T-cell (primary cell): ENCODE data around the gene EFCAB6. TPM values are rescaled to one million over a fixed set of nuclear protein-coding genes. Genes with fewer than 3 reads are reported as not detected.

Source experiments
- ATAC-seq, 4 experiments: fragments of 200-7000 bp in 3 of 4; fragments of 150-1000 bp in 1 of 4; cut with Tn5 transposase; replicated peaks in 1 of 4; 1 replicate in 3 of 4; 2 replicates in 1 of 4; pipeline ENCODE4 v1.10.0; 2021; ENCODE audit warnings: moderate library complexity in 3 of 4, mild to moderate bottlenecking in 2 of 4, moderate number of reproducible peaks in 1 of 4
- CTCF ChIA-PET, 2 donors: fragments of 300-600 bp; sonication (Branson Sonifier 250); formaldehyde crosslinking; loops; one replicate each; lab custom pipeline; 2022; ENCODE audit warnings: antibody characterized with exemption in 2 of 2; lab: Charles Lee
- POLR2A ChIA-PET, 2 donors: fragments of 300-600 bp; sonication (Branson Sonifier 250); formaldehyde crosslinking; loops; one replicate each; lab custom pipeline; 2022; ENCODE audit warnings: antibody characterized with exemption in 2 of 2; lab: Charles Lee
- DNase-seq, 35 experiments: peaks; one replicate each; pipeline versions ENCODE4 v3.0.0 to v3.0.0-alpha.2; 2013 to 2023
- H3K27ac ChIP-seq: one replicate; pipeline ENCODE4 v1.5.1; 2013; ENCODE audit warnings: low read length
- H3K27me3 ChIP-seq, 2 experiments: replicated peaks in 1 of 2; 1 replicate in 1 of 2; 2 replicates in 1 of 2; pipeline versions ENCODE4 v1.6.1 to v1.7.0; 2013; ENCODE audit warnings: low read length in 1 of 2, mixed read lengths in 1 of 2; ENCODE audit not compliant: control insufficient read depth in 2 of 2, insufficient read depth in 2 of 2; ENCODE audit errors: extremely low read depth in 1 of 2
- H3K36me3 ChIP-seq, 2 donors: 1 replicate in 1 of 2; 2 replicates in 1 of 2; pipeline versions ENCODE4 v1.6.1 to v1.7.0; 2013; ENCODE audit warnings: low read length in 1 of 2; ENCODE audit not compliant: control insufficient read depth in 2 of 2, insufficient read depth in 1 of 2; ENCODE audit errors: extremely low read depth in 1 of 2
- H3K4me1 ChIP-seq, 2 experiments: 1 replicate in 1 of 2; 2 replicates in 1 of 2; pipeline versions ENCODE4 v1.6.1 to v1.7.0; 2013; ENCODE audit warnings: low read length in 2 of 2, mixed read lengths in 1 of 2; ENCODE audit not compliant: insufficient read depth in 2 of 2, control insufficient read depth in 1 of 2; ENCODE audit errors: extremely low read depth in 1 of 2
- H3K4me3 ChIP-seq, 2 donors: 1 replicate in 1 of 2; 2 replicates in 1 of 2; pipeline versions ENCODE4 v1.5.1 to v1.7.0; 2013; ENCODE audit warnings: mild to moderate bottlenecking in 2 of 2, low read length in 1 of 2, moderate library complexity in 1 of 2; ENCODE audit not compliant: control insufficient read depth in 1 of 2; ENCODE audit errors: extremely low read depth in 1 of 2
- H3K9me3 ChIP-seq: 2 replicates; pipeline ENCODE4 v1.7.0; 2013
- H3K27ac Mint-ChIP-seq, 2 donors: one replicate each; pipeline ENCODE4 v1.8.0; 2020 to 2021; ENCODE audit warnings: mild to moderate bottlenecking in 2 of 2, mixed read lengths in 2 of 2
- H3K27me3 Mint-ChIP-seq, 2 donors: one replicate each; pipeline ENCODE4 v1.8.0; 2021 to 2022; ENCODE audit warnings: mixed read lengths in 2 of 2
- H3K36me3 Mint-ChIP-seq: one replicate; pipeline ENCODE4 v1.8.0; 2021; ENCODE audit warnings: mixed read lengths
- H3K4me1 Mint-ChIP-seq, 3 donors: one replicate each; pipeline ENCODE4 v1.8.0; 2020 to 2022; ENCODE audit warnings: mixed read lengths in 3 of 3, mild to moderate bottlenecking in 1 of 3
- H3K4me3 Mint-ChIP-seq, 3 donors: one replicate each; pipeline ENCODE4 v1.8.0; 2020 to 2022; ENCODE audit warnings: mild to moderate bottlenecking in 3 of 3, mixed read lengths in 3 of 3, moderate library complexity in 3 of 3
- H3K9me3 Mint-ChIP-seq, 3 donors: one replicate each; pipeline ENCODE4 v1.8.0; 2020 to 2022; ENCODE audit warnings: mixed read lengths in 3 of 3
- WGBS: methylation state at CpG from one replicate; pipeline ENCODE4 v1.1.5; 2013; ENCODE audit warnings: missing lambda C conversion rate; ENCODE audit not compliant: insufficient coverage; 5-methylcytosine and 5-hydroxymethylcytosine counted together
- total RNA-seq, 35 experiments: library from RNA in 6 of 35; stranded (reverse) in 6 of 35; fragments of 120-200 nt in 1 of 35; gene quantifications; one replicate each; pipeline versions ENCODE4 v1.2.1 to v1.2.4 and lab custom pipeline; 2013 to 2026

The EFCAB6 gene
- total RNA-seq, 5 donors from 2014 or later (not counting 1 experiment from before 2014, with no cell fraction given), result 0.26 to 0.89 (median 0.53) TPM

GRCh38 chr22:43637275-43638260 is 174.5 kb downstream of the EFCAB6 start:
- H3K27me3 ChIP-seq, result peaks cover 0 to 12% of the 10 kb centered on the region in 2 experiments
- CTCF ChIA-PET, result no interaction called here
- no peak overlapping the region for H3K4me3 Mint-ChIP-seq
- WGBS, result 87% methylated on average over 13 of the region's 28 CpGs
- DNase-seq (no peak), ATAC-seq (no peak)
- H3K9me3 Mint-ChIP-seq, result peaks cover 9 to 12% (median 11%) of the 10 kb centered on the region in 3 donors
- no peaks in the 10 kb centered on the region for H3K9me3 ChIP-seq
- H3K27ac ChIP-seq, result no peak overlapping the region
- H3K4me1 ChIP-seq, result no peaks in the 10 kb centered on the region
- no peaks in the 10 kb centered on the region for H3K36me3 ChIP-seq
- H3K27me3 Mint-ChIP-seq, result peaks cover 12 to 21% of the 10 kb centered on the region in 2 donors
- H3K4me1 Mint-ChIP-seq, result no peaks in the 10 kb centered on the region
- H3K36me3 Mint-ChIP-seq, result no peaks in the 10 kb centered on the region
- POLR2A ChIA-PET, result no interaction called here
- no peak overlapping the region for H3K27ac Mint-ChIP-seq
- H3K4me3 ChIP-seq, result no peak overlapping the region

- H3K36me3 ChIP-seq, result no peaks in the 10 kb centered on the region
- no peaks in the 10 kb centered on the region for H3K36me3 Mint-ChIP-seq
- H3K4me1 ChIP-seq, result no peaks in the 10 kb centered on the region
- ATAC-seq (no peak), DNase-seq (no peak)
- no peak overlapping the region for H3K4me3 Mint-ChIP-seq
- 80% methylated on average over 7 of the region's 13 CpGs for WGBS
- H3K27ac Mint-ChIP-seq, result no peak overlapping the region
- H3K27ac ChIP-seq, result no peak overlapping the region
- H3K9me3 Mint-ChIP-seq, result peaks cover 9 to 12% (median 11%) of the 10 kb centered on the region in 3 donors
- POLR2A ChIA-PET, result no interaction called here
- peaks cover 0 to 12% of the 10 kb centered on the region in 2 experiments for H3K27me3 ChIP-seq
- H3K4me1 Mint-ChIP-seq, result no peaks in the 10 kb centered on the region
- no peaks in the 10 kb centered on the region for H3K9me3 ChIP-seq
- peaks cover 11 to 14% of the 10 kb centered on the region in 2 donors for H3K27me3 Mint-ChIP-seq
- H3K4me3 ChIP-seq, result no peak overlapping the region
- CTCF ChIA-PET, result no interaction called here
These were observed 176.0 kb downstream of the EFCAB6 start for GRCh38 chr22:43636086-43636485.

DNA sequence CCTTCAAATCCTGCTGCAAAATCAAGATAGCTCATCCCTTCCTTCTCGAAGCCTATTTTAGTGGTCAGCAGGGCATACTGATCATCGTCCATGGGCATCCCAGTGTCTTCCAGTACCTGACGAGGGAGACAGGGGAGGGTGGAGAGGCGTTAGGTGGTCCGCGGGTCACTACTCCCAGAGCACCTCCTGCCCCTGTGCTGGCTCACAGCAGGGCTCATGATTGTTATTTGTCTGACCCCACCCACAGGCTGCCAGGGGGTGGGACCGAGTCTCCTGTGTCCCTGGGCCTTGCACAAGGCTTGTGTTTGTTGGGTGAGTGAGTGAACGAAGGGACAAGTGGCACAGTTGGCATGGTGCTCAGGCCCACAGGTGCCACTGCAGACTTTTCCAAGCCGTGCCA is 177.0 kb downstream of the EFCAB6 start:
- Histone ChIP-seq H3K36me3 (no peaks in the 10 kb centered on the region), H3K9me3 (no peaks in the 10 kb centered on the region), H3K4me1 (no peaks in the 10 kb centered on the region), H3K27me3 (peaks cover 0 to 12% of the 10 kb centered on the region in 2 experiments), H3K27ac (no peak overlapping the region), H3K4me3 (no peak overlapping the region)
- ChIA-PET CTCF (no interaction called here), POLR2A (no interaction called here)
- no peaks in the 10 kb centered on the region for H3K4me1 Mint-ChIP-seq
- no peak overlapping the region for H3K4me3 Mint-ChIP-seq
- H3K36me3 Mint-ChIP-seq, result no peaks in the 10 kb centered on the region
- H3K9me3 Mint-ChIP-seq, result peaks cover 9 to 12% (median 11%) of the 10 kb centered on the region in 3 donors
- H3K27me3 Mint-ChIP-seq, result peaks cover 8 to 14% of the 10 kb centered on the region in 2 donors
- 79% methylated on average over 8 of the region's 9 CpGs for WGBS
- DNase-seq (no peak), ATAC-seq (no peak)
- H3K27ac Mint-ChIP-seq, result no peak overlapping the region

DNA sequence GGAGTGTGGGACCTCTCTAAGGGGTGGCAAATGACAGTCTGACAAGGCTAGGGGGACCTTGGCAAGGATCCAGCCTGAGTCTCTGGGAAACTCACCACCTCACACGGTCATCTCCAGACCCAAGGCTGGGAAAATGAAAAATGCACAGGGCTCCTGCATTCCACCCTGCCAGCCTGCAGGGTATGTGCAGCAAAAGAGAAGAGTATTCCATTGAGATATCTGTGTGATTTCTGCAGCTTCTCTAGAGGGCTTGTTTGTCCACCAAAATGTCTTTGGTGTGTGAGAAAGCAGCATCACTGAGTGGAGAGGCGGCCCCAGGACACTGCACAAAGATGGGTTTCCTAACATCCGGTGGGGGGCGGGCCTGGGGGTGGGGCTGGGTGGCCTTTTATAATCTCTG is 177.8 kb downstream of the EFCAB6 start:
- H3K27ac Mint-ChIP-seq, result no peak overlapping the region
- peaks cover 8 to 10% of the 10 kb centered on the region in 2 donors for H3K27me3 Mint-ChIP-seq
- H3K9me3 Mint-ChIP-seq, result peaks cover 3 to 5% (median 4%) of the 10 kb centered on the region in 3 donors
- WGBS, result no CpG with 5 or more reads among the region's 4 CpGs
- ChIA-PET POLR2A (no interaction called here), CTCF (no interaction called here)
- Histone ChIP-seq H3K36me3 (no peaks in the 10 kb centered on the region), H3K9me3 (no peaks in the 10 kb centered on the region), H3K4me1 (no peaks in the 10 kb centered on the region), H3K4me3 (no peak overlapping the region), H3K27me3 (peaks cover 0 to 12% of the 10 kb centered on the region in 2 experiments), H3K27ac (no peak overlapping the region)
- DNase-seq (no peak), ATAC-seq (no peak)
- no peaks in the 10 kb centered on the region for H3K4me1 Mint-ChIP-seq
- H3K4me3 Mint-ChIP-seq, result no peak overlapping the region
- H3K36me3 Mint-ChIP-seq, result no peaks in the 10 kb centered on the region

- peaks cover 0 to 12% of the 10 kb centered on the region in 2 experiments for H3K27me3 ChIP-seq
- Mint-ChIP-seq H3K9me3 (no peaks in the 10 kb centered on the region), H3K27ac (no peak overlapping the region), H3K4me3 (no peak overlapping the region), H3K27me3 (peaks cover 8% of the 10 kb centered on the region in 2 donors), H3K36me3 (no peaks in the 10 kb centered on the region), H3K4me1 (no peaks in the 10 kb centered on the region)
- ATAC-seq (no peak), DNase-seq (no peak)
- no peaks in the 10 kb centered on the region for H3K9me3 ChIP-seq
- H3K27ac ChIP-seq, result no peak overlapping the region
- ChIA-PET POLR2A (no interaction called here), CTCF (no interaction called here)
- no peaks in the 10 kb centered on the region for H3K36me3 ChIP-seq
- no peaks in the 10 kb centered on the region for H3K4me1 ChIP-seq
- no peak overlapping the region for H3K4me3 ChIP-seq
- WGBS, result 18% methylated on average over 8 of the region's 13 CpGs
These were observed 178.3 kb downstream of the EFCAB6 start for GRCh38 chr22:43633631-43634285.

- DNase-seq (no peak), ATAC-seq (no peak)
- Mint-ChIP-seq H3K36me3 (no peaks in the 10 kb centered on the region), H3K4me1 (no peaks in the 10 kb centered on the region), H3K9me3 (no peaks in the 10 kb centered on the region), H3K4me3 (no peak overlapping the region), H3K27me3 (peaks cover 8% of the 10 kb centered on the region in 2 donors), H3K27ac (no peak overlapping the region)
- ChIA-PET POLR2A (no interaction called here), CTCF (no interaction called here)
- Histone ChIP-seq H3K9me3 (no peaks in the 10 kb centered on the region), H3K27me3 (peaks cover 0 to 8% of the 10 kb centered on the region in 2 experiments), H3K27ac (no peak overlapping the region), H3K36me3 (no peaks in the 10 kb centered on the region), H3K4me1 (no peaks in the 10 kb centered on the region), H3K4me3 (no peak overlapping the region)
- WGBS, result 99% methylated on average over 7 of the region's 10 CpGs
These were observed 180.3 kb downstream of the EFCAB6 start for GRCh38 chr22:43631846-43632245.
